NCI-H2081 treated with DMSO at 0.1 percent for 48 hours (cell line): Measurements from ENCODE around the gene GAL3ST3.
"Not testable (repeated sequence)": the region's sequence is repeated elsewhere in the genome, so short reads cannot be mapped to it uniquely, and the experiment has no call there.

Experiments
- DNase-seq: peaks from one replicate; lab custom pipeline; 2025; lab: John Stamatoyannopoulos, UW

The GAL3ST3 gene

DNA sequence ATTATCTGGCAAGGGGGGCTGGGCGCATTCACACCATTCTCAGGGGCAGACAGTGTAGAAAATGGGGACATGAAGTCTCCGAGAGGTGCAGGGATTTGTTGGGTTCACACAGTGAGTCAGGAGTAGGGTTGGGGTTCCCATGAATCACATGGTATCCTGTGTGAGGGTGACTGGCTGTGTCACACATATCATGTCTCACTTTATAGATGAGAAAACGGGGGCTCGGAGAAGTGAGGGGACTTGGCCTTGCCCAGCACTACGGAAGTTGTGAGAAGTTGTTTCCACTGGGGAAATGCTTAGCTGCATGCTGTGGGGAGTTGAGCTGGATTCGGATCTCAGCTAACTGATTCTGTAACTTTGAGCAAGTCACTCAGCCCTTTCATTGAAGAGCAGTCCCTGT, 4.2 kb downstream of the GAL3ST3 start:
- no peak for DNase-seq

DNA sequence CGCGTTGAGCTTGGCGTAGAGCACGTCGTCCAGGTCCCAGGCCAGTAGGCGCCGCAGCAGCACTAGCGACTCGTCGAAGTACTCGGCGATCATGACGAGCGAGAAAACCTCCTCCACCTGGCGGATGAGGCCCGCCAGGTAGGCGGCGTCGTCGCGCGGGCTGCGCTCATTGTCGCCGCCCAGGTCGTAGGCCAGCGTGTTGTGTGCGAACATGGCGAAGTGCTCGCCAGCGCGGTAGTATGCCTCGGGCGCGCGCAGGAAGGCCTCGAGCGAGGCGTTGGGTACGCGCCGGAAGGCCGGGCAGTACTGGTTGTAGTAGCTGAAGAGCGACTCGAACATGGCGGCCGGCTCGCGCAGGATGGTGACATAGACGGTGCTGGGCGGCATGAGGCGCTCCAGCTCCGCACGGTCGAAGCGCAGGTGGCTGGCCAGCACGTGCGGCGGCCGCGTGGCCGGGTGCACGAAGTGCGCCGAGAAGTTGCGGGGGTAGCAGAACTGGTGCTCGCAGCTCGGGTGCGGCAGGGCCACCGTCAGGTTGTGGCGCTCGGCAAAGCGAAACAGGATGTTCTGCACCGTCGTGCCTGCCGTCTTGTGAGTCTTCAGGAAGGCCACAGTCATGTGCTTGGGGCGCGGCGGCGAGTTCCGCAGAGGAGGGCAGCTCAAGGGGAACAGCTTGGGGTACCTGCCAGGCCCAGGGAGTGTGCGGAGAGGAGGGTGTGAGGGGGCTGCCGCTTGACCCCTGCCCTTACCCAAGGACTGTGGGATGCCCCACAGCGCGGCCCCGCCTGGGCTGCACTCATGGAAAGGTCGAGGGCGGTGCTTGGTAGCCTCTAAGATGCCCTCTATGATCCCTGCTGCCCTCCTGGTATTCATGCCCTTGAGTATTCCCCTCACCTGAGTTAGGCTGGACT, 5.7 kb downstream of the GAL3ST3 start:
- DNase-seq, result no peak

DNA sequence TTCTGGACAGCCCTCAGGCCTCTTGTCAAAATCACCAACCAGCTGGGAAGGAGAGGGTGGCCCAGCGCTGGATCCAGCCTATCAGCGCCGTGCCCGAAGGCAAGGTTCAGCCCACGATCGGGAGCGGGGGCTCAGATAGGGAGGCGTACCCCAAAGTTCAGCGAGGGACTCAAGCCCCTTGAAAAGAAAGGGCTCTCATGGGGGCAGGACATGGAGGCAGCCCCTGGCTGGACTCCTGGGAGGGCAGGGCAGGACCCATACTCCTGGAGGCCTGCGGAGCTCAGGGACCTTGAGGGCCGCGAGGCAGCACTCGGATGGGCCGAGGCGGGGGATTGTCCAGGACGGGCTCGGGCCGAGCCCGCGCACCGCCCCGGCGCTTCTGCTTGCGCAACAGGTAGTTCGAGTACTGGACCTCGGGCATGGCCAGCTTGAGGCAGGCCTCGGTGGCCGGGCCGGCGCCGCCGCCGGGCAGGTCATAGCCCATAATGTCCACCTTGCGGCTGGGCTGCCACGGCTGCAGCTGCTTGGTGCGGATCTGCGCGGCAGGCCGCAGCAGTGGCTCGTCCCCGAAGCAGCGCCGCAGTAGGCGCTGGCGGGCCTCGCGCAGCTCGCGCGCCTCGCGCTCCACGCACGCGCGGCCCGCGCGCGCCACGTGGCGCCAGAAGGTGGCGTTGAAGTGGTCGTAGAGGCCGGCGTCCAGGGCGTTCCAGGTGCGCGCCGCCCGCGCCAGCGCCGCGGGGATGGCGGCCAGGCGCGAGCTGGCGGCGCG, 6.5 kb downstream of the GAL3ST3 start:
- no peak for DNase-seq

DNA sequence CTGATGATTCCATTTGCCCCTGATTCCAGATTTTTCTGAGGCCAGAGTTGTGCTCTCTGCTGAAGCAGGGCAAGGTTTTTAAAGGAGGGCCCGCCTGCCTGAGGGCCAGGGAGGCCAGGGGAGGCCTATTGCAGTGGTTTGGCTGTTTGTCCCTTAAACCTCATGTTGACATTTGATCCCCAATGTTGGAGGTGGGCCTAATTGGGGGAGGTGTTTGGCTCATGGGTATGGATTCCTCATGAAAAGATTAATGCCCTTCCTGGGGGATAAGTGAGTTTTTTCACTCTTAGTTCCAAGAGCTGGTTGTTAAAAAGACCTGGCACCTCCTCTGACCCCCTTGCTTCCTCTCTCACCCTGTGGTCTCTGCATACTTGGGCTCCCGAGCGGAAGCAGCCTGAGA, 9.2 kb downstream of the GAL3ST3 start:
- no peak for DNase-seq

DNA sequence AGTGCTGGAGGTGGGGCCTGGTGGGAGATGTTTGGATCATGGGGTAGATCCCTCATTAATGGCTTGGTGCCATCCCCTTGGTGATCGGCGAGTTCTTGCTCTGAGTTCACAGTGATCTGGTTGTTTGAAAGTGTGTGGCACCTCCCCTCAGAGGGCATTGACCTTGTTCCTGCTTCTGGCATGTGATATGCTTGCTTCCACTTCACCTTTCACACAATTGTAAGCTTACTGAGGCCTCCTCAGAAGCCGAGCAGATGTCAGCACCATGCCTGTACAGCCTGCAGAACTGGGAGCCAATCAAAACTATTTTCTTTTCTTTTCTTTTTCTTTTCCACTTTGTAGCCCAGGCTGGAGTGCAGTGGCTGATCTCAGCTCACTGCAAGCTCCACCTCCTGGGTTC, 11.6 kb downstream of the GAL3ST3 start:
- DNase-seq, result no peak

DNA sequence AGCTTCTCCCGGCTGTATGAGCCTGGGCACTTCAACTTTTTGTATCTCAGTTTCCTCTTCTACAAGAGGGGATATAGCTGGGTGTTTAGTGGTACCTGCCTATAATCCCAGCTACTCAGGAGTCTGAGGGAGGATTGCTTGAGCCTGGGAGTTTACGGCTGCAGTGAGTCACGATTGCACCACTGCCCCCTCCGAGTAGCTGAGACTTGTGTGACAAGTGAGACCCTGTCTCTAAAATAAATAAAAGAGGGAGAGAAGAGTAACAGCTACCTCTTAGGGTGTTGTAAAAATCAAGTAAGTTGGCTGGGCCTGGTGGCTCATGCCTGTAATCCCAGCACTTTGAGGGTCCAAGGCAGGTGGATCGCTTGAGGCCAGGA, 12.6 kb downstream of the GAL3ST3 start:
- DNase-seq, result no peak

DNA sequence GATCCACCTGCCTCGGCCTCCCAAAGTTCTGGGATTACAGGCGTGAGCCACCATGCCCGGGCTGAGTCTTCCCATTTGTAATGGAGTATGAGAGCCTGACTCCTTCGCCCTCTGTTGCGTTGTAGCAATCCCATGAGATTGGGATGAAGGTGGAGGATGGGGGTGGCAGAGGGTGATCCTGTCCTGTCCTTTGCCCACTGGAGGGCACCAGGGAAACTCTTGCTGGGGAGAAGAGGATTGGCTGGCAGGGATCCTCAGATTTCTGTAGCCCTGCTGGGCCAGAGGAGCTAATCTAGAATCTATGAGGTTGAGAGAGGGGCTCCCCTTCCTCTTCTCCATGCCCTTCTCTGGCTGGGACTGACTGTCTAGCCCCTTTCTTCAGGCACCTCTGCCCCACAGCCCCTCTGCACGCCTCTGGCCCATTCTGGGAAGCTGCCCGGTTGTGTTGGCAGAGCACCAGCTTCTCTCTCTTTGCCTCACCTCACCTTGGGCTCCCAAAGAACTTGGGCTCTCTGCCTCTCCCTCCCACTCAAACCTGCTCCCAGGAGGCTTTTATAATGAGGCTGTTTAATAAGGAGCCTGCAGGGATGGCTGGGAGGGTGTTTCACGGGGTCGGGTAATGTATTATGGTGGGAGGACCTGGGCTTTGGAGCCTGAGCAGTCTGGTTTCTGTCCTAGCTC, 13.2 kb downstream of the GAL3ST3 start:
- no peak for DNase-seq

DNA sequence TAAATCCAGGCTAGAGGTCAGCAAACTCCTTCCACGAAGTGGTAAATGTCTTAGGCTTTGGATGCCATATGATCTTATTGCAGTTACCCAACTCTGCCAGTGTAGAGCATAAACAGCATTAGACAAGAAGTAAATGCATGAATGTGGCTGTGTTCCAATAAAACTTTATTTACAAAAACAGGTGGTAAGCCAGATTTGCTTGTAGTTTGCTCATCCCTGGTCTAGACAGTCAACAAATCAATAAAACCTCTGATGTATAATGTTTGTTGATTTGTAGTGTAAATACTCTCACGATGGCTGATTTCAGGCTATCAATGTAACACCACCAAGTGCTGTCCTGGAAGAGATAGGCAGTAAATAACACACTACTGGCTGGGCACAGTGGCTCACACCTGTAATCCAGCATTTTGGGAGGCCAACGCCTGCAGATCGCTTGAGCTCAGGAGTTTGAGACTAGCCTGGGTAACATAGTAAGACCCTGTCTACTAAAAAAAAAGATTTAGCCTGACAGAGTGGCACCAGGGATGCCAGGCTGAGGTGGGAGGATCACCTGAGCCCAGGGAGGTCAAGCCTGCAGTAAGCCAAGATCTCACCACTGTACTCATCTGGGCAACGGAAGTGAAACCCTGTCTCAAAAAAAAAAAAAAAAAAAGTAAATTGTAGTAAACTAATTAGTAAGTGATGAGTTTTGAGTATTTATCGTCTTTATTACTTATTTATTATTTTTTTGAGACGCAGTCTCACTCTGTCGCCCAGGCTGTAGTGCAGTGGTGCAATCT, 15.8 kb downstream of the GAL3ST3 start:
- no peak for DNase-seq

DNA sequence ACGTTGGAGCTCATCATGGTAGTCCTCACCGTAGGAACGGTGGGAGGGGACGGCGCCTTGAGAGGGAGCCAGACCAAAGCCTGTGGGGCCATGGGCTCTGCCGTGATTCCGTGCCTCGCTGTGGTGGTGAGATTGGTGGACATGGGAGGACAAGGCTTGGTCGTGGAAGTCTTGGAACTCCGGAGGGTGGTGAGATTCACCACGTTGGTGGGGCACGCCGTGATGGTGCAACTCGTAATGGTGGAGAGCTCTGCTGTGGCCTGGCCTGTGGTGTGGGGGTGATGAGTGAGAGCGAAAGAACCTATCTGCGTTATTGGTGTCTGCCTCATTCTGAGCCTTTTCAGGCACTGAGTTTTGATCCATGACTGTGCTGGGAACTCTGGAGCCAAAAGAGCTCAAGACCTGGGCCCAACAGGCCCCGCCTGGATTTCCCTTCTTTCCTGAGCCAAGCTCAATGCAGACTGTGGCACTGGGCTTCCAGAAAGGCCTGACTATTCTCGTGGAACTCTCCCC, 22.9 kb downstream of the GAL3ST3 start, which contains the start of gene CATSPER1:
CATSPER1 (minus strand) TSS at position 463 of the 513 bp plus-strand sequence; CDS start at position 363, 100 bp downstream.
- no peak for DNase-seq

DNA sequence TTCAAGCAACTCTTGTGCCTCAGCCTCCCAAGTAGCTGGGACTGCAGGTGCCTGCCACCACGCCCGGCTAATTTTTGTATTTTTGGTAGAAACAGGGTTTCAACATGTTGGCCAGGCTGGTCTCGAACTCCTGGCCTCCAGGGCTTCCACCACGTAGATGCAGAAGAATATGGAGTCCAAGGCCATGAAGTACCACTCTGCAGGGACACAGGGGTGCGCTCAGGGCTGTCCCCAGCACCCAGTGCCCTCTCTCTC, 25.8 kb downstream of the GAL3ST3 start:
- DNase-seq, result not testable (repeated sequence)

DNA sequence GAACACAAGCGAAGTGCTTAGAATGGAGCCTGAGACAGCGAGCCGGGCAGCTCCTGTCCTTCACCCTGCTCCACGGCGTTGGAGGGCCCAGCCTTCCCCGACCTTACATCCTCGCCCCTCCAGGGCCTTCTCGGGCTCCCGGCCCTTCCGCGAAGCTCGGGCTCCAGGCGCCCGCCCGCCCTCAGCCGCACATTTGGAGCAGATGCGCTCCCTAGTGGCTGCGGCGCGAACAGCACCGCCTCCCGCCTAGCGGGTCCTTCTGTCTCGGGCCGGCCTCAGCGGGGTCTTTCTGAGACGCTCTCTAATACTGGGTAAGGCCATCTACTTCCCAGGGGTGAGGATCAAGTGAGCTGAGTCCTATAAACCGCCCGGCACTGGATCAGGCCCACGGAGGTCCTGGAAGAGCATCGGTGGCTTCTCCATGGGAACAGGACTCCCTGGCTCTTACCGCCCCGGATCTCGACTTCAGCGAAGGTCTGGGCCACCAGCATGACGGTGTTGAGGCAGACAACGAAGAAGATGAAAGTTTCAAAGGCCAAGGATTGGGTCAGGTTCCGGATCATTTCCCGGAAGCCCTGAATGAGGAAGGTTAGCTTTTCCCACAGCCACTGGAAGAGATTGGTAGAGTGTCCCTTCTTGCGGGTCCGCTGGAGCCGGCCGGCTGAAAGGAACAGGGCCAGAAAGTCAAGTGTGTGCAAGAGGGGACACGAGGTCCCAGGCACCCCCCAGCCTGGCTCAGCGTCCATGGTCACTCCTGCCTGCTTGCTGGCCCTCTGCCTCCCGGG, 26.4 kb downstream of the GAL3ST3 start:
- DNase-seq, result no peak

DNA sequence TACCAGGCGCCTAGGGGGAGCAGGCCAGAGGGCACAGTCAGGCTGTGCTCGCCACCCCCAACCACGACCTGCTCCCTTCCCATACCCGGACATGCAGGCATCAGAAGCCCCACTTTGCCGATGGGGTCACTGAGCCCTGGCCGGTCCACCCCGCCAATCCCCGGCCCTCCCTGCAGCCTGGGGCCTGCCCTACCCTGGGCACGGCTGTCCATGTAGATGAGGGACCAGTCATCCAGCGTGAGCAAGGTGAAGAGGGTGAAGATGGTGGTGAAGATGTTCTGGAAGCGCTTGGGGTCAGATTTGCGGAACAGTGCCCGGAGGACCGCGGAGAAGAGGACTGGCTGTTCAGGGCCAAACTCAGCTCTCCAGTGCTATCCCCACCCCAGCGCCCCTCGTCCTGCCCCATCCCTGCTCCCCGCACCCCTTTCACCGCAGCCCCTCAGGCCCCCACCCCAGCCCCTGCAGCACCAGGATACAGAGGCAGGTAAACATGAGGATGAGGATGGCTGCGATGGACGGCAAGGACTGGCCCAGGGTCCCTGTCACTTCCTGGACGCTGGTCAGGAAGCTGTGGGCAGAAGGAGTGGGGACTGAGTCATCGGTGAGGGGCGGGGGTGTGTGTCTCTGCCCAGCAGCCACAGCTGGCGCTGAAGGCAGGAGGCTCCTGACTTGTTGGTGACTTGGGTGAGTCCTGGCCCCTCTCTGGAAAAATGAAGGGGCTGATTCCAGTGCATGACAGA, 28.2 kb downstream of the GAL3ST3 start:
- DNase-seq, result no peak

DNA sequence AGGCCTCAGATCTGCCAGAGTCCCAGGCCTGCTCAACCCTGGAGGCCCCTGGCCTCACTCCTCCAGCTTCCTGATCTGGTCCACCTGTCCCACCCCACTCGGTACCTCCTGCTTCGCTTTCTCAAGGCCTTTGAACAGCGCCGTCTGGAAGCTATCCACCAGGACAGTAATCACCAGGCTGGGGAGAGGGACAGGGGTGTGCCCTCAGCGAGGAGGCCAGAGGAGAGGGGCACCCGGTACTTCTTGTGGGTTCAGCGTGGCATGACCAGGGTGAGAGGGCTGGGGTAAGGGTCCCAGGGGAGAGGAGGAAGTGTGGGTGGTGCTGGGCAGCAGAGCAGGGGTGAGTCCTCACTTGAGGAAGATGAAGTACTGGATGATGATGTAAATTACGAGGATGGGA, 28.7 kb downstream of the GAL3ST3 start:
- no peak for DNase-seq

DNA sequence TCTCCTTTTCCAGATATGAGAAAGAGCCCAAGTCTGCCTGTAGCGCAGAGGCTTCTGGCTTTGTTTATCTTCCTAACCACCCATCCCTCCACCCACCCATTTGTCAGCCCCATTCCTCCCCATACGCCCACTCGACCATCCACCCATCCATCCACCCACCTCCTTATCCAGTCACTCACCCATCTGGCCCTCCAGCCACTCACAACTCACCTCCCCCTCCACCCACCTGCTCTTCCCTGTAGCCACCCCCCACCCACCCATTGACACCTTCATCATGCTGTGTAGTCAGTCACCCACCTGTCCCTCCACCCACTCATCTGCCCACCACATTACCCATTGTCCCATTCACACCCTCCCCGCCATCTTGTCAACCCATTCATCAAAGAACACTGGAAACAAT, 31.6 kb downstream of the GAL3ST3 start:
- DNase-seq, result no peak

DNA sequence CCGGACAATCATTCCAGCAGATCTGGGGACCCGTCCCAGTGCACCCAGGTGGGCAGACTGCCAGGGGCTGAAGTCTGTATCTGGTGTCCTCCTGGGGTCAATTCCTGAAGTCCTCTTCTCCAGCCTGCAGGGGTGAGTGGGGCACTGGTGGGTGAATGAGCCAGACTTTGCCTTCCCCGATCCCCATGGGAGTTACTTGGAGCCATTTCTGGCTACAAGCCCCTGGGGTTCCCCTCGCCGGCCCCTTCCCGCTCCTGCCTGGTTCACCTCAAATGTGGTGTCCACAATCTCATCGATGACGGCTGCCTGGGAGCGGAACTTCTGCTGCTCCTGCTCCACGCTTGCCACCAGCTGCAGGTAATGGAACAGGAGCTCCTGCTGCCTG, 32.2 kb downstream of the GAL3ST3 start:
- no peak for DNase-seq

DNA sequence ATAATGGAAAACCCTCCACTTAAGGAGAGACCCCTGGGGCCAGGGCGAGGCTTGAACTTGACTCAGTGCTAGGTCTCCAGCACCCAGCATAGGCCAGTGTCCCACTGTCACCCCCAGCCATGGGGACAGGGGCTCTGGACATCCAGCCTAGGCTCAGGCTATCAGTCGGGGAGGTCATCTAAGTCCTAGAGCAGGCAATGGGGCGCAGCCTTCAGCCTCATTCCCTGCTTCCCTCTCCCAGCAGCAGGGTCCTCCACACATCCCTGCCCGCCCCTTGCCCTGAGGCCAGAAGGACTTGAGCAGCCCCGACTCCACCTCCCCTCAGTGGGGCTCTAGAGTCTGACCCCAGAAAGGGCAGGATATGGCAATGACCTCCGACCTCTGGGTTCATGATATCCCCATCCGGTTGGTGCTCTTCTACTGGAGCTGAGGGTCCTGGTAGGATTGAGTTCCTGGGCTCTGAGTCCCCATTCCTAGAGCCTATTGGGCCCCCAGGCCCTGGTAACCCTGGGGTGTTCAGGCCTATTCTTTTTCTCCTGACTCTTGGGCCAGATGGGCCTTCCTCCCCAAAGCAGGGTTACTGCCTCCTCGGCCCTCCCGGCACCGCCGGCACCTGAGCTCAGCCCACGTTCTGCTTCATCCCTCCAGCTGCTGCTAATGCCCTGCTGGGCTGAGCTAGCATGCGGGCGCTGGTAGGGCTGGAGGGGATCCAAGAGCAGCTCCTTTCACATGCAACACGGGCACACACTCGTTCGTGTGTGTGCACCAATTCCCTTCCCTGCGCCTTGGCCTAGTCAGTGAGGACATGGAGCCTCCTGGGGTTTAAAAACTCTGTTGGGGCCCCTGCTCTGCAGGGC, 32.8 kb downstream of the GAL3ST3 start:
- DNase-seq, result no peak

DNA sequence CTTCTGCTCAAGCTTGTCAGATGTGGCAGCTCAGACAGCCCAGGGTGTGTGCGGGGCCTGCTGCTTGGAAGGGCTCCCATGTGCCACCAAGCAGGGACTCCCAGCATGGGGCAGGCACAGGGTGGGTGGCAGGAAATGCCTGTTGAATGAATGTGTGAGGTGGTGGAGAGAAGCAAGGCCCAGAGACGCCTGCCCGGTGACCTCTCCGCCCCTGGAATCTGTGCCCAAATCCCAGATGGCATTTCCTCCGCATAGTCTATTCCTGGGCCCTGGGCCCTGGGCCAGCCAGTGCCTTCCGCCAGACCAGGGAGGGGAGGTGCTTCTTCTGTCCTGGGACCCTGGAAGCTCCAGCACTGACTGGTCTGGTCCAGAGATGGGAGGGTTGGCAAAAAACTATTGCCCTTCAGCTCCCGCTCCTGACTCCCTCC, 33.5 kb downstream of the GAL3ST3 start:
- DNase-seq, result no peak

DNA sequence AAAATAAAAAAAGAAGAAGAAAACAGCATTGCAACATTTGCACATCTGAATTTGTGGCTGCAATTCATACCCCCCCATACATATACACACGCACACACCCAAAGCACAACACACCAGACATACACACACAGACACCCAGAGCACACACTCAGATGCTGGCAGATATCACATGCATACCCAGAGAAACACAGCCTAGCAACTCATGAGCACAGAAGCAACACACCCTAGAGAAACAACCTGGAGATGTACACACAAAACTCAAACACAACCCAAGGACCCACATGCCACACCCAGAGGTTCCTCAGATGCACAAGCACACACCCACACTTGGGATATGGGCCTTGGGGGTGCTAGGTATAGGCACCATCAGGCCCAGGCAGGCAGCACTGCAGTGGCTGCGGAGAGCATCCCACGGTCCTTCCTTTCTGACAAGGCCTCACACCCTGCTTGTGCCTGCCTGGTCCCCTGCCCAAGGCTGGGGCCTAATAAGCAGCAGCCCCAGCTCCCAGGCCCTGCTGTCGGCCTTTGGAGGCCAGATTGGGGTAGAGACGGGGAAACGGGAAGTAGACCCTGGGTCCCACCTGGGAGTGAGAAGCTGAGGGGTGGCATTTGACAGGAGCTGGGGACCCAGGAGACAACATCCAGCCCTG, 34.0 kb downstream of the GAL3ST3 start:
- DNase-seq, result no peak

DNA sequence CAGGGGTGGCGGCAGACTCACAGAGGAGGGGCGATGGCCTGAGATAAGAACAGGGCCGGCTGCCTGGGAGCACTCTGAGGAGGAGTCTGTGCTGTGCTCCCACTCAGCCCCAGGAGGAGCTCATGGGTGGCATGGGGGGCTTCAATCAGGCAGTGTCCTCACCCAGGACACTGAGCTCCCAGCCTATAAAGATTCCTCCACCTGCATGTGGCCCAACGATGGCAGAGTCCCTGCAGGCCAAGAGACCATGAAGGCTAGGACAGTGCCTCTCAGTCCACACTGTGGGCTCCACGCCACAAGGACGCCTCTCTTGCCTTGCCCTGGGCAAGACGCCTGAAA, 35.2 kb downstream of the GAL3ST3 start:
- no peak for DNase-seq
